Osteocyte (in vitro differentiated cells): Measurements from ENCODE around the gene SLC22A23. TPM values are rescaled to one million over a fixed set of nuclear protein-coding genes. Genes with fewer than 3 reads are reported as not detected.

Experiments
- DNase-seq: peaks from one replicate; pipeline ENCODE4 v3.0.0; 2021; ENCODE audit warnings: mixed read lengths; ENCODE audit not compliant: unreplicated experiment; ENCODE audit errors: extremely low spot score
- H3K27ac Mint-ChIP-seq: one replicate; pipeline ENCODE4 v1.8.0; 2021; ENCODE audit warnings: mild to moderate bottlenecking, mixed read lengths; ENCODE audit not compliant: unreplicated experiment
- H3K27me3 Mint-ChIP-seq: one replicate; pipeline ENCODE4 v1.8.0; 2021; ENCODE audit warnings: mixed read lengths; ENCODE audit not compliant: unreplicated experiment
- H3K36me3 Mint-ChIP-seq: one replicate; pipeline ENCODE4 v1.8.0; 2021; ENCODE audit warnings: mixed read lengths; ENCODE audit not compliant: unreplicated experiment
- H3K4me1 Mint-ChIP-seq: one replicate; pipeline ENCODE4 v1.8.0; 2021; ENCODE audit warnings: mixed read lengths; ENCODE audit not compliant: unreplicated experiment
- H3K4me3 Mint-ChIP-seq: one replicate; pipeline ENCODE4 v1.8.0; 2021; ENCODE audit warnings: mild to moderate bottlenecking, moderate library complexity, mixed read lengths; ENCODE audit not compliant: unreplicated experiment
- H3K9me3 Mint-ChIP-seq: one replicate; pipeline ENCODE4 v1.8.0; 2021; ENCODE audit warnings: mixed read lengths; ENCODE audit not compliant: unreplicated experiment
- CTCF ChIP-seq: fragments of 200-600 bp; sonication (generic); IDR thresholded peaks from 2 replicates; pipeline ENCODE4 v1.5.0; 2021; ENCODE audit warnings: antibody characterized with exemption, mild to moderate bottlenecking, moderate library complexity
- total RNA-seq: library from RNA; stranded (reverse); gene quantifications from 2 replicates; pipeline ENCODE4 v1.2.1, GENCODE V29; 2021

Gene SLC22A23
- total RNA-seq, 1 donor from 2014 or later: 10.4 TPM

GRCh38 chr6:3323696-3324261 is 133.1 kb downstream of the SLC22A23 start:
- Mint-ChIP-seq H3K27ac (peak overlapping the region; percentile 80), H3K9me3 (no peaks in the 10 kb centered on the region), H3K4me1 (peaks cover 37% of the 10 kb centered on the region), H3K36me3 (no peaks in the 10 kb centered on the region), H3K4me3 (no peak overlapping the region), H3K27me3 (no peaks in the 10 kb centered on the region)
- no peak for DNase-seq
- TF ChIP-seq CTCF: no peak

GRCh38 chr6:3323148-3323547 is 133.7 kb downstream of the SLC22A23 start:
- Mint-ChIP-seq H3K9me3 (no peaks in the 10 kb centered on the region), H3K27me3 (no peaks in the 10 kb centered on the region), H3K36me3 (no peaks in the 10 kb centered on the region), H3K4me1 (peaks cover 32% of the 10 kb centered on the region), H3K4me3 (no peak overlapping the region), H3K27ac (no peak overlapping the region)
- no peak for DNase-seq
- TF ChIP-seq CTCF: no peak

- Mint-ChIP-seq H3K4me1 (peaks cover 29% of the 10 kb centered on the region), H3K36me3 (no peaks in the 10 kb centered on the region), H3K9me3 (no peaks in the 10 kb centered on the region), H3K27ac (no peak overlapping the region), H3K4me3 (no peak overlapping the region), H3K27me3 (no peaks in the 10 kb centered on the region)
- DNase-seq: no peak
- TF ChIP-seq CTCF: no peak
These were observed 134.4 kb downstream of the SLC22A23 start for GRCh38 chr6:3322366-3322890.

- H3K36me3 Mint-ChIP-seq: no peaks in the 10 kb centered on the region
- H3K27ac Mint-ChIP-seq: no peak overlapping the region
- no peak overlapping the region for H3K4me3 Mint-ChIP-seq
- H3K27me3 Mint-ChIP-seq: no peaks in the 10 kb centered on the region
- H3K4me1 Mint-ChIP-seq: peaks cover 29% of the 10 kb centered on the region
- no peak for DNase-seq
- H3K9me3 Mint-ChIP-seq: no peaks in the 10 kb centered on the region
- no peak for TF ChIP-seq CTCF
These were observed 135.0 kb downstream of the SLC22A23 start for GRCh38 chr6:3321875-3322274.

- Mint-ChIP-seq H3K4me3 (no peak overlapping the region), H3K36me3 (no peaks in the 10 kb centered on the region), H3K9me3 (no peaks in the 10 kb centered on the region), H3K4me1 (peaks cover 27% of the 10 kb centered on the region), H3K27ac (no peak overlapping the region), H3K27me3 (no peaks in the 10 kb centered on the region)
- DNase-seq: no peak
- no peak for TF ChIP-seq CTCF
These were observed 135.8 kb downstream of the SLC22A23 start for GRCh38 chr6:3321042-3321441.
